Activated B cell treated with CpG ODN at 0.5 μM for 24 hours (primary cell): Measurements from ENCODE around the gene NPHP1. TPM values are rescaled to one million over a fixed set of nuclear protein-coding genes. Genes with fewer than 3 reads are reported as not detected.

Experiments used
- total RNA-seq: library from RNA; stranded (reverse); gene quantifications from 2 replicates; pipeline ENCODE4 v1.2.3, GENCODE V29; 2022

Gene NPHP1
- total RNA-seq, 1 donor from 2014 or later, result 1.6 TPM

Other genes starting within 250 kb of the NPHP1 start
- not detected in 2 replicates for gene MALL, start 89.2 kb downstream of the NPHP1 start, total RNA-seq
- gene MTLN, start 7.5 kb upstream of the NPHP1 start, total RNA-seq, result 30.1 and 38.3 TPM in 2 replicates